ENCODE data around the gene CAMK1.
"Not testable (repeated sequence)": the region's sequence is repeated elsewhere in the genome, so short reads cannot be mapped to it uniquely, and the experiment has no call there.

Gene CAMK1

GRCh38 chr3:9792405-9793160 is 22.8 kb upstream of the CAMK1 start, which contains the start of the genes ARPC4 and TADA3:
ARPC4 (plus strand) TSS chr3:9793082; CDS start chr3:9793122, 40 bp downstream.
TADA3 (minus strand) TSS chr3:9792473; CDS start chr3:9791466, 1,007 bp downstream.
- peak; percentile 89 for DNase-seq

GRCh38 chr3:9791790-9792404 is 22.1 kb upstream of the CAMK1 start:
- DNase-seq, result no peak

GRCh38 chr3:9791127-9791526 is 21.4 kb upstream of the CAMK1 start:
- DNase-seq, result no peak

GRCh38 chr3:9787714-9788113 is 18.0 kb upstream of the CAMK1 start:
- DNase-seq, result no peak

GRCh38 chr3:9786825-9787669 is 17.3 kb upstream of the CAMK1 start:
- no peak for DNase-seq

GRCh38 chr3:9786209-9786739 is 16.5 kb upstream of the CAMK1 start:
- DNase-seq, result no peak

- no peak for DNase-seq
Observed at GRCh38 chr3:9785602-9786001, 15.9 kb upstream of the CAMK1 start.

- peak; percentile 4 for DNase-seq
Observed at GRCh38 chr3:9784965-9785364, 15.2 kb upstream of the CAMK1 start.

- DNase-seq, result no peak
Observed at GRCh38 chr3:9783954-9784353, 14.2 kb upstream of the CAMK1 start.

- no peak for DNase-seq
Observed at GRCh38 chr3:9782770-9783169, 13.0 kb upstream of the CAMK1 start.

- no peak for DNase-seq
Observed at GRCh38 chr3:9781978-9782603, 12.3 kb upstream of the CAMK1 start.

GRCh38 chr3:9781551-9781950 is 11.8 kb upstream of the CAMK1 start:
- DNase-seq, result no peak

GRCh38 chr3:9780910-9781309 is 11.2 kb upstream of the CAMK1 start:
- no peak for DNase-seq

GRCh38 chr3:9780458-9780812 is 10.7 kb upstream of the CAMK1 start:
- no peak for DNase-seq

GRCh38 chr3:9779721-9780457 is 10.1 kb upstream of the CAMK1 start:
- no peak for DNase-seq

GRCh38 chr3:9779075-9779593 is 9.4 kb upstream of the CAMK1 start:
- no peak for DNase-seq

- no peak for DNase-seq
Observed at GRCh38 chr3:9778143-9779074, 8.7 kb upstream of the CAMK1 start.

GRCh38 chr3:9777694-9778021 is 7.9 kb upstream of the CAMK1 start:
- no peak for DNase-seq

- no peak for DNase-seq
Observed at GRCh38 chr3:9776896-9777693, 7.3 kb upstream of the CAMK1 start.

- not testable (repeated sequence) for DNase-seq
Observed at GRCh38 chr3:9771007-9771406, 1.3 kb upstream of the CAMK1 start.
